Measurements from ENCODE around the gene MCTP2.

DNA sequence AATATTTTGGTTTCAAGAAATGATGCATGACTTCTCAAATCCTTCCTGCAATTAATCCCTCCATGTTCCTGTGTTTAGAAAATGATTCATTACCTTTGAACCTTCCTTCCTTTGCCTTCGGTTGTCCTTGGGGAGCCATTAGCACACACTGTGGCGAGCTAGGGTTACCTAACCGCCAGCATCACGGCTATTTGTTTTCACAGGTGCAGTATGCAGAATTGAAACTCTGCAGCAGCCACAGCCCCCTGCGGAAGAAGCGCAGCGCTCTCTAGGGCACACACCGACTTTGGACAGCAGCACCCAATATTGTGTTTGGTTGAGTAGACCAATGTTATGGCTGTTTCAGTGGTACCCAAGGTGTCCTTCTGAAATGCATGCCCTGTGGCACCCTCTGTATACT is 247.4 kb downstream of the MCTP2 start:
- TF ChIP-seq, protein P1, sequence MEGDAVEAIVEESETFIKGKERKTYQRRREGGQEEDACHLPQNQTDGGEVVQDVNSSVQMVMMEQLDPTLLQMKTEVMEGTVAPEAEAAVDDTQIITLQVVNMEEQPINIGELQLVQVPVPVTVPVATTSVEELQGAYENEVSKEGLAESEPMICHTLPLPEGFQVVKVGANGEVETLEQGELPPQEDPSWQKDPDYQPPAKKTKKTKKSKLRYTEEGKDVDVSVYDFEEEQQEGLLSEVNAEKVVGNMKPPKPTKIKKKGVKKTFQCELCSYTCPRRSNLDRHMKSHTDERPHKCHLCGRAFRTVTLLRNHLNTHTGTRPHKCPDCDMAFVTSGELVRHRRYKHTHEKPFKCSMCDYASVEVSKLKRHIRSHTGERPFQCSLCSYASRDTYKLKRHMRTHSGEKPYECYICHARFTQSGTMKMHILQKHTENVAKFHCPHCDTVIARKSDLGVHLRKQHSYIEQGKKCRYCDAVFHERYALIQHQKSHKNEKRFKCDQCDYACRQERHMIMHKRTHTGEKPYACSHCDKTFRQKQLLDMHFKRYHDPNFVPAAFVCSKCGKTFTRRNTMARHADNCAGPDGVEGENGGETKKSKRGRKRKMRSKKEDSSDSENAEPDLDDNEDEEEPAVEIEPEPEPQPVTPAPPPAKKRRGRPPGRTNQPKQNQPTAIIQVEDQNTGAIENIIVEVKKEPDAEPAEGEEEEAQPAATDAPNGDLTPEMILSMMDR (IDR thresholded peaks at IDR 0.05; ENCODE audit: low read depth, low read length, poor library complexity, severe bottlenecking): no peak
- TF ChIP-seq EZH2phosphoT487 (IDR thresholded peaks at IDR 0.05; ENCODE audit: borderline replicate concordance, low read length): no peak

All from DOHH2 (cell line).